Gastrocnemius medialis (tissue), 4 donors: Measurements from ENCODE around the gene TAC4. TPM values are rescaled to one million over a fixed set of nuclear protein-coding genes. Genes with fewer than 3 reads are reported as not detected.

Source experiments
- ATAC-seq, 2 donors: fragments of 150-250 bp; one replicate each; pipeline ENCODE4 v1.9.1; 2016
- DNase-seq, 2 donors: peaks; one replicate each; pipeline ENCODE4 v3.0.0-alpha.2; 2019
- H3K27ac ChIP-seq, 4 donors: fragments of 200-600 bp; sonication (generic); 1 replicate in 1 of 4; 2 replicates in 3 of 4; pipeline ENCODE4 v1.5.1; 2016 to 2018; ENCODE audit warnings: mild to moderate bottlenecking in 2 of 4, moderate library complexity in 1 of 4
- H3K27me3 ChIP-seq, 3 donors: fragments of 200-600 bp; sonication (generic) in 2 of 3; 1 replicate in 1 of 3; 2 replicates in 2 of 3; pipeline versions ENCODE4 v1.5.1 to v1.6.0; 2016 to 2019; ENCODE audit warnings: mild to moderate bottlenecking in 1 of 3, moderate library complexity in 1 of 3
- H3K36me3 ChIP-seq, 2 donors: fragments of 200-600 bp; sonication (generic) in 1 of 2; one replicate each; pipeline ENCODE4 v1.5.1; 2017 to 2018
- H3K4me1 ChIP-seq, 2 donors: fragments of 200-600 bp; sonication (generic) in 1 of 2; one replicate each; pipeline ENCODE4 v1.5.1; 2016 to 2017; ENCODE audit warnings: mild to moderate bottlenecking in 2 of 2
- H3K4me3 ChIP-seq, 4 donors: fragments of 200-600 bp; sonication (generic) in 3 of 4; 1 replicate in 1 of 4; 2 replicates in 3 of 4; pipeline ENCODE4 v1.5.1; 2016 to 2019; ENCODE audit warnings: mild to moderate bottlenecking in 2 of 4
- H3K9me3 ChIP-seq, 3 donors: fragments of 200-600 bp; sonication (generic) in 2 of 3; 1 replicate in 1 of 3; 2 replicates in 2 of 3; pipeline ENCODE4 v1.5.1; 2016 to 2019
- CTCF ChIP-seq, 5 experiments: fragments of 450-650 bp in 3 of 5; fragments of 200-600 bp in 2 of 5; sonication (generic) in 2 of 5; IDR thresholded peaks in 4 of 5; conservative IDR thresholded peaks in 1 of 5; 1 replicate in 4 of 5; 2 replicates in 1 of 5; pipeline ENCODE4 v1.5.1; 2016 to 2019; ENCODE audit warnings: antibody characterized with exemption in 5 of 5, mild to moderate bottlenecking in 3 of 5, moderate library complexity in 3 of 5
- POLR2A ChIP-seq, 2 donors: fragments of 450-650 bp; IDR thresholded peaks; one replicate each; pipeline ENCODE4 v1.6.1; 2017; ENCODE audit warnings: antibody characterized with exemption in 2 of 2, mild to moderate bottlenecking in 2 of 2, moderate library complexity in 2 of 2
- in situ Hi-C, 4 donors: fragments of 200-750 bp; cut with MboI; loops; one replicate each; pipeline versions ENCODE4 v1.15.0 to v1.8.0; 2017; ENCODE audit warnings: low sequenced_read_pairs in 4 of 4
- intact Hi-C: fragments of 100-400 bp; cut with DNase I; formaldehyde crosslinking; loops from one replicate; pipeline ENCODE4 v1.15.1; 2023; ENCODE audit warnings: low total_unique reads
- total RNA-seq, 4 donors: library from RNA; depleted of rRNA; stranded (reverse); fragments of >200 nt; gene quantifications; one replicate each; pipeline versions ENCODE4 v1.1.0 to v1.2.3, GENCODE V29; 2016

Gene TAC4
- total RNA-seq, 4 donors from 2014 or later, result not detected

GRCh38 chr17:49798182-49798581 is 49.7 kb downstream of the TAC4 start:
- Histone ChIP-seq H3K9me3 (no peaks in the 10 kb centered on the region), H3K36me3 (peaks cover 0 to 66% of the 10 kb centered on the region in 2 donors), H3K27ac (peak overlapping the region; percentile 14 to 60 (median 53)), H3K27me3 (no peaks in the 10 kb centered on the region), H3K4me3 (no peak overlapping the region), H3K4me1 (peaks cover 5 to 10% of the 10 kb centered on the region in 2 donors)
- DNase-seq, result peak in 1 of 2 donors; percentile 28
- intact Hi-C loops, result no loop called here
- ATAC-seq, result peak; percentile 55 to 64
- TF ChIP-seq POLR2A (IDR thresholded peaks at IDR 0.05) (no peak), CTCF (IDR thresholded peaks at IDR 0.05 in 4 of 5, conservative IDR thresholded peaks at IDR 0.05 in 1 of 5) (no peak)
- in situ Hi-C loops, result loop anchor here in 1 of 4 donors (25.0 kb wide), 1 partner anchor 914 kb away; the partner anchor contains the start of genes ANKRD40 and LUC7L3

- DNase-seq (no peak), ATAC-seq (no peak)
- intact Hi-C loops (no loop called here), in situ Hi-C loops (loop anchor here in 1 of 4 donors (25.0 kb wide), 1 partner anchor 917 kb away; the partner anchor contains the start of genes ANKRD40 and LUC7L3)
- H3K27ac ChIP-seq, result no peak overlapping the region
- H3K4me3 ChIP-seq, result no peak overlapping the region
- H3K27me3 ChIP-seq, result no peaks in the 10 kb centered on the region
- H3K9me3 ChIP-seq, result no peaks in the 10 kb centered on the region
- TF ChIP-seq CTCF (IDR thresholded peaks at IDR 0.05 in 4 of 5, conservative IDR thresholded peaks at IDR 0.05 in 1 of 5) (no peak), POLR2A (IDR thresholded peaks at IDR 0.05) (no peak)
- H3K4me1 ChIP-seq, result peaks cover 28 to 34% of the 10 kb centered on the region in 2 donors
- H3K36me3 ChIP-seq, result peaks cover 0 to 67% of the 10 kb centered on the region in 2 donors
These were observed 52.5 kb downstream of the TAC4 start for GRCh38 chr17:49795372-49795771.

DNA sequence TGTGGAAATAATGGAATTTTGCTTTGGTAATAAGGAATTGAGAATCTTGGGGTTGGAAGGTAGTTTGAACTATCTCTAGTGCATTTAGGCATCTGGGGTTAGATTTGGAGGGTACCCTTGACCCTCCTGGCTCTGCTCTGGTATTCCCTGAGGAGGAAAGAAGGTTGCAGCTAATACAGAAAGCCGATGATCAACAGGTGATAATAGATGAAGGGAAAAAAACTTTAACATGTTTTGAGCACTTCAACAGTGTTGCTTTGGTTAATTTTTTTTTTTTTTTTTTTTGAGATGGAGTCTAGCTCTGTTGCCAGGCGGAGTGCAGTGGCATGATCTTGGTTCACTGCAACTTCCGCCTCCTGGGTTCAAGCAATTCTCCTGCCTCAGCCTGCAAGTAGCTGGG is 54.6 kb downstream of the TAC4 start:
- H3K27me3 ChIP-seq, result no peaks in the 10 kb centered on the region
- intact Hi-C loops (no loop called here), in situ Hi-C loops (loop anchor here in 1 of 4 donors (25.0 kb wide), 1 partner anchor 919 kb away; the partner anchor contains the start of genes ANKRD40 and LUC7L3)
- H3K4me3 ChIP-seq, result no peak overlapping the region
- no peak for DNase-seq
- H3K27ac ChIP-seq, result peak overlapping the region in 1 of 4 donors; percentile 39
- H3K36me3 ChIP-seq, result peaks cover 0 to 54% of the 10 kb centered on the region in 2 donors
- TF ChIP-seq CTCF (IDR thresholded peaks at IDR 0.05 in 4 of 5, conservative IDR thresholded peaks at IDR 0.05 in 1 of 5) (no peak), POLR2A (IDR thresholded peaks at IDR 0.05) (no peak)
- peaks cover 41 to 44% of the 10 kb centered on the region in 2 donors for H3K4me1 ChIP-seq
- H3K9me3 ChIP-seq, result no peaks in the 10 kb centered on the region
- ATAC-seq, result no peak

DNA sequence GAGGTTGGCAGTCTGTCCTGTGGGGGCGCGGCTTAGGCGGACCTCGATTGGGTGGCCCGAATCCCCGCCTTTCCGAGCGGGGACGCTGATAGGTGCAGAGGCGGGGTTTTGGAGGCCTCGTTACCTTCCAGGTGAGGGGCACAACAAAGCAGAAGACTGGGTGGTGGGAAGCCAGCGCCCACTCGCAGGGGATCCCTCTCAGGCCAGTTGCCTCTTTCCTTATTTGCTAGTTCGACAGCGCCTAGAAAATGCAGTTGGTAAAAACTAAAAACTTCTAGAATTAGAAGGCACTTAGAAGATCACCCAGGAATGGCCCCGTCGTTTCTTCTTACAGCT is 58.7 kb downstream of the TAC4 start:
- DNase-seq (no peak), ATAC-seq (no peak)
- H3K27me3 ChIP-seq, result no peaks in the 10 kb centered on the region
- no peaks in the 10 kb centered on the region for H3K9me3 ChIP-seq
- in situ Hi-C loops, result loop anchor here in 1 of 4 donors (5.0 to 25.0 kb wide), 3 partner anchors 82 to 923 kb away; partner anchors contain the start of genes ANKRD40, LUC7L3 and SLC35B1
- peak overlapping the region; percentile 59 to 100 (median 98) for H3K27ac ChIP-seq
- peaks cover 0 to 31% of the 10 kb centered on the region in 2 donors for H3K36me3 ChIP-seq
- TF ChIP-seq CTCF (IDR thresholded peaks at IDR 0.05 in 4 of 5, conservative IDR thresholded peaks at IDR 0.05 in 1 of 5) (no peak), POLR2A (IDR thresholded peaks at IDR 0.05) (no peak)
- H3K4me3 ChIP-seq, result peak overlapping the region; percentile 56 to 98 (median 90)
- intact Hi-C loops, result loop anchor here (5.0 kb wide), 3 partner anchors 222 to 928 kb away; partner anchors contain the start of gene LUC7L3
- peaks cover 44 to 45% of the 10 kb centered on the region in 2 donors for H3K4me1 ChIP-seq
